Sigmoid colon (tissue), 7 donors: ENCODE data around the gene ADAMTS2. TPM values are rescaled to one million over a fixed set of nuclear protein-coding genes. Genes with fewer than 3 reads are reported as not detected.
A peak's percentile ranks its signal among the peaks of the same experiment; 100 is the strongest.

Experiments used
- DNase-seq: peaks from one replicate; pipeline ENCODE4 v3.0.0-alpha.2; 2019
- H3K27ac ChIP-seq, 4 donors: fragments of 200-600 bp; sonication (generic); one replicate each; pipeline ENCODE4 v1.5.1; 2016 to 2019; ENCODE audit warnings: mild to moderate bottlenecking in 1 of 4
- H3K27me3 ChIP-seq, 3 donors: fragments of 200-600 bp; sonication (generic); one replicate each; pipeline ENCODE4 v1.5.1; 2019; ENCODE audit warnings: mild to moderate bottlenecking in 1 of 3
- H3K36me3 ChIP-seq, 4 donors: fragments of 200-600 bp; sonication (generic); one replicate each; pipeline ENCODE4 v1.5.1; 2016 to 2019
- H3K4me1 ChIP-seq, 4 donors: fragments of 200-600 bp; sonication (generic); one replicate each; pipeline ENCODE4 v1.5.1; 2017 to 2019
- H3K4me3 ChIP-seq, 4 donors: fragments of 200-600 bp; sonication (generic); one replicate each; pipeline ENCODE4 v1.5.1; 2017 to 2019; ENCODE audit warnings: mild to moderate bottlenecking in 2 of 4, moderate library complexity in 1 of 4
- H3K9me3 ChIP-seq, 4 donors: fragments of 200-600 bp in 3 of 4; sonication (generic) in 3 of 4; one replicate each; pipeline versions ENCODE4 v1.5.1 to v1.6.1; 2013 to 2019
- CTCF ChIP-seq, 4 experiments: fragments of 450-650 bp in 3 of 4; fragments of 200-600 bp in 1 of 4; IDR thresholded peaks; one replicate each; pipeline ENCODE4 v1.5.1; 2016 to 2019; ENCODE audit warnings: antibody characterized with exemption in 4 of 4, mild to moderate bottlenecking in 3 of 4, moderate library complexity in 2 of 4
- EP300 ChIP-seq, 4 donors: sonication (generic); formaldehyde crosslinking; IDR thresholded peaks; one replicate each; pipeline ENCODE4 v1.6.1; 2017; ENCODE audit warnings: antibody characterized with exemption in 4 of 4
- POLR2A ChIP-seq, 2 donors: fragments of 450-650 bp; IDR thresholded peaks; one replicate each; pipeline ENCODE4 v1.6.1; 2016; ENCODE audit warnings: antibody characterized with exemption in 2 of 2, mild to moderate bottlenecking in 2 of 2, moderate library complexity in 2 of 2
- POLR2AphosphoS5 ChIP-seq, 4 donors: sonication (generic); formaldehyde crosslinking; IDR thresholded peaks; one replicate each; pipeline ENCODE4 v1.6.1; 2017; ENCODE audit warnings: antibody characterized with exemption in 4 of 4
- WGBS, 2 donors: extraction: QIAGEN DNeasy Blood & Tissue Kit; methylation state at CpG; one replicate each; pipeline ENCODE4 v1.1.7; 2013; 5-methylcytosine and 5-hydroxymethylcytosine counted together
- intact Hi-C: fragments of 100-400 bp; cut with DNase I; formaldehyde crosslinking; loops from one replicate; pipeline ENCODE4 v1.15.1; 2023
- polyA plus RNA-seq, 3 donors: library from polyadenylated mRNA; stranded (reverse); fragments of 200-250 nt; gene quantifications; one replicate each; pipeline ENCODE4 v1.2.3, GENCODE V29; 2013
- total RNA-seq, 4 donors: library from RNA; depleted of rRNA; stranded (reverse); fragments of >200 nt; gene quantifications; one replicate each; pipeline ENCODE4 v1.1.0, GENCODE V29; 2016
- donor health status: healthy with polysubstance abuse.
- donor health status: Bipolar disorder and iron deficiency.
- donor health status: healthy.

The ADAMTS2 gene
- total and polyA plus RNA-seq, 7 donors = 0.69 to 33.2 (median 9.2) TPM

DNA sequence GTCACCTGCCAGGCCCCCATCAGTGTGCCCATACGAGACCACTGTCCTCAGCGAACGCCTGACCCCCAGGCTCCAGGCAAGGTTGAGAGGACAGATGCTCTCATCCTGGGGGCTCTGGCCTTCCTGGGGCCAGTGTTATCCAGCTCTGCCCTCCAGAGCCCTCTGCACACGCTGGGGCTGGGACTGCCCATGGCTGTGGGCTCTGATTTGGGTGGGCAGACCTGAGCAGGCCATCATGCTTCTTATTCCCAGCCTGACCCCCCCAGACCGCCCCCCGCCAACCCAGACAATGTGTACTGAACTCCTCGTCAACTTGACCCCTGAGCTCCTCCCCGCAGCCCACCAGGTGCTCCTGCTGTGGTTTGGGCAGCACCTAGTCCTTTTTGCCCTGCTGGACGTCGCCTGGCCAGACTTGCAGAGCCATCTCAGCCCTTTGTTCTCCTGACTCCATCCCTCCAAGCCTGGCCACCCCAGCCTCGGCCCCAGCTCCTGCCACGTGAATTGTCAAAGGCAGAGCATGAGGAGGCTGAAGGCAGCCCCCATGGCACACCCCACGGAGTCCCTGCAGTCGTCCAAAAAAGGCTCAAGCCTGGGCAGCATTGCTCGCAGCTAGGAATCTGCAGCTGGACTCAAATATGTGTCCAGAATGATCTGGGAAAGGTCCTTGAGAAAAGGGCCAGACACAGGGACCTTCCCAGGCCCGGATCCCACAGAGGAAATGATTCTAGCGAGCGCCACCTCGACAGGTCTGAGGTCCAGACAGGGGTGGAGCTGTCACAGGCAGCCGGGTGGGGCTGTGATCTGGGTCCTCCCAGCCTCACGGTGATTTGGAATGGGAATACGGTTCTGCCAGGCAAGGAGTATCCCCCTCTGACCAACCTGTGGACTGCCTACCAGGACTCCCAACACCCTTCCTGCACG, 87.0 kb downstream of the ADAMTS2 start:
- H3K36me3 ChIP-seq = no peaks in the 10 kb centered on the region
- intact Hi-C loops = no loop called here
- peak overlapping the region in 2 of 4 donors; percentile 21 to 41 for H3K27ac ChIP-seq
- no peak for TF ChIP-seq EP300 (IDR thresholded peaks at IDR 0.05)
- TF ChIP-seq POLR2A (IDR thresholded peaks at IDR 0.05) = no peak
- TF ChIP-seq POLR2AphosphoS5 (IDR thresholded peaks at IDR 0.05) = no peak
- TF ChIP-seq CTCF (IDR thresholded peaks at IDR 0.05) = no peak
- peaks cover 0 to 23% (median 11%) of the 10 kb centered on the region in 4 donors for H3K4me1 ChIP-seq
- 69 to 78% methylated on average over 23 of the region's 23 CpGs for WGBS, 2 donors
- peak; percentile 62 for DNase-seq
- no peaks in the 10 kb centered on the region for H3K27me3 ChIP-seq
- no peaks in the 10 kb centered on the region for H3K9me3 ChIP-seq
- no peak overlapping the region for H3K4me3 ChIP-seq

GRCh38 chr5:179257176-179257682, 88.0 kb downstream of the ADAMTS2 start:
- H3K4me3 ChIP-seq = no peak overlapping the region
- intact Hi-C loops = no loop called here
- peak; percentile 74 for DNase-seq
- WGBS, 2 donors = 85% methylated on average over 29 of the region's 29 CpGs
- TF ChIP-seq POLR2A (IDR thresholded peaks at IDR 0.05) (no peak), EP300 (IDR thresholded peaks at IDR 0.05) (no peak), CTCF (IDR thresholded peaks at IDR 0.05) (no peak), POLR2AphosphoS5 (IDR thresholded peaks at IDR 0.05) (no peak)
- H3K36me3 ChIP-seq = no peaks in the 10 kb centered on the region
- no peaks in the 10 kb centered on the region for H3K9me3 ChIP-seq
- H3K27me3 ChIP-seq = no peaks in the 10 kb centered on the region
- peak overlapping the region; percentile 3 to 41 (median 24) for H3K27ac ChIP-seq
- peaks cover 0 to 23% (median 11%) of the 10 kb centered on the region in 4 donors for H3K4me1 ChIP-seq

DNA sequence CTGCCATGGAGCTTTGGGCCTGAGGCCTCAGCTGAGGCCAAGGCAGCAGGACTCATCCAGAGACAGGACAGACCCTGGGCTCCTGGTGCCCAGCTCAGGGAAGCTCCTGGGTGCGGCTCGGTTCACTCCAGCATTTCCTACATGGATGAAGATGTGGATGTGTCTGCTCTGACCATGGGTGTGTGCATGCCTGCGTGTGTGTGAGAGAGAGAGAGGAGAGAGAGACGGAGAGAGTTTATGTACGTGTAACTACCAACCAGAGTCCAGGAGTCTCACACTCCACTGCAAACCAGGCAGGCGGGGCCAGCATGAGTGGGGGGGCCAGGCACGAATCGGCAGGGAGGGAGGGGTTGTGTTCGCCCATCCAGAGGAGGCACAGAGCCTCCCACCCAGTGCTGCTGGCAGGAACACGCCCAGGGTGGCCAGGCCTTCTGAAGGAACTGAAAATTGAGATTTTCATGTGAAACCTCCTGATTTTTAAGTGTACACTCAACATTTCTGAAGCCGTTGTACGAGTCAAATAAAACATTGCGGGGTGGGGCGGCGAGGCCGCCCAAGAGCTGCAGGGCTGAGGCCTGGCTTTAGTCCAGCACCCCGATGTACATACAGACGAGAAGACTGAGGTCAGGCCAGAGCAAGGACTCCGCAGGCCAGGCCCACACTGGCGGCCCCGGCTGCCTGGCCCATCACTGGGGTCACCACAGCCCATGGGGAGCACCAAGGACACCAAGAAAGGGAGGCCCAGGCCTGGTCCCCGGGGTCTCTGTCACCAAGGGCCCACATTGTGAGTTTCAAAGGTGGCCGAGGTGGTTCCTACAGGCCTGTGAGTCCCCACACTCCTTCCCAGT, 88.7 kb downstream of the ADAMTS2 start:
- peaks cover 0 to 23% (median 11%) of the 10 kb centered on the region in 4 donors for H3K4me1 ChIP-seq
- TF ChIP-seq CTCF (IDR thresholded peaks at IDR 0.05) (no peak), POLR2A (IDR thresholded peaks at IDR 0.05) (no peak), POLR2AphosphoS5 (IDR thresholded peaks at IDR 0.05) (no peak), EP300 (IDR thresholded peaks at IDR 0.05) (no peak)
- H3K4me3 ChIP-seq = no peak overlapping the region
- H3K36me3 ChIP-seq = no peaks in the 10 kb centered on the region
- H3K27me3 ChIP-seq = no peaks in the 10 kb centered on the region
- peak overlapping the region in 2 of 4 donors; percentile 3 to 41 for H3K27ac ChIP-seq
- DNase-seq = peak; percentile 59
- intact Hi-C loops = no loop called here
- no peaks in the 10 kb centered on the region for H3K9me3 ChIP-seq
- 64 to 77% methylated on average over 23 of the region's 23 CpGs for WGBS, 2 donors

DNA sequence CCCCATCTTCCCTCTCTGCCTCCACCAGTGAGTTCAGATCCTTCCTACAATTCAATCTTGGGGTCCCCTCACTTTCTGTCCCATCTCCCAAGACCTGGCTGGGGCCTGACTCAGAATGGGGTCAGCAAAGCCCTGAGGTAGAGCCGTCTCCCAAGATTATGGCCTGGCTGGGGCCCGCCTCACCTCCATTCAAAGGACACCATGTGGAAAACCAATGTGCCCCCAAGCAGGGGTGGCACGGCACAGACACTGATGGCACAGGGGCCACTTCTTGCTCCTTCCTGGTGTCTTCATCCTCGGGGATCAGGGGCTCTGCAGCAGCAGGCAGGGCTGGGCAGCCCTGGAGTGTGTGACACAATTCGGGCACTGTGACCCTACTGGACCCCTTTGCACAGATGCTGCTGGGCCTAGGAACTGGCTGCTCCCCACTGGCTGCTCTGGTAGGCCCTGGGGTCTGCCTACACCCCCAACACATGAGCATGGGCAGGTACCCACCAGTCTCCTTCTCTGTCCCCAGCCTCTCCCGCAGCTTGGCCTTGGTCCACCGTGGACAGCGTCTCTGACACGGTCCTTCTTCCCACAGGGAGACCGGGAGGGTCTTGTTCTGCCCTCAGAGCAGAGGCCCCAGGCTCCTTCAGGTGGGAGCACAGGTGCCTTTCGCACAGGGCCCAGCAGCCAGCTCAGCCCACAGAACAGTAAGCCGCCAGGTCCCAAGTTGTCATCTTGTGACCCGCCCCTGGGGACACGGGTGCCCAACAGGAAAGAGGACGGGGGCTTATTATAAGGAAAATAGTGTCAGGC, 89.5 kb downstream of the ADAMTS2 start:
- 89 to 90% methylated on average over 15 of the region's 15 CpGs for WGBS, 2 donors
- no peaks in the 10 kb centered on the region for H3K9me3 ChIP-seq
- TF ChIP-seq POLR2A (IDR thresholded peaks at IDR 0.05) (no peak), EP300 (IDR thresholded peaks at IDR 0.05) (no peak), POLR2AphosphoS5 (IDR thresholded peaks at IDR 0.05) (no peak), CTCF (IDR thresholded peaks at IDR 0.05) (no peak)
- H3K27ac ChIP-seq = no peak overlapping the region
- H3K4me1 ChIP-seq = peaks cover 0 to 23% (median 11%) of the 10 kb centered on the region in 4 donors
- intact Hi-C loops = no loop called here
- H3K4me3 ChIP-seq = no peak overlapping the region
- peak; percentile 52 for DNase-seq
- H3K27me3 ChIP-seq = no peaks in the 10 kb centered on the region
- no peaks in the 10 kb centered on the region for H3K36me3 ChIP-seq
